NCI-H774 (cell line): ENCODE measurements around the gene SYPL2.

Experiments used
- DNase-seq: peaks from one replicate; lab custom pipeline; 2025; lab: John Stamatoyannopoulos, UW

Gene SYPL2

DNA sequence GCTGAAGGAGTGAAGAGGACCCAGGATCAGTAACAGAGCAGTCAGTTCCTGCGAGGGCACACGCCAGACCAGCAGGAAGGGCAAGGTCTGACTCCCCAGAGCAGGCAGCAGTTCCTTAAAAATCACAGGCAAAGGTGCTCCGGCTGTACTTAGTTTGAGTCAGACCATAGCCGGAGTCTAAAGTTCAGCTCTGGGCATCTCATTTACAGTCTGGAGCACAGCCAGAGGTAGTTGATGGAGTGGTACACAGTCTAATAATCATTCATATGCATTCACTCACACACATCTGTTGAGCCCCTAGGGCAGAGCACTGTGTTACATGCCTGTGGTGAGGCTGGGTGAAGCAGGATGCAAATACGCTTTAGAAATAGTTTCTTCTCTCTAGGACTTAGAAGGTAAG lies 50.5 kb downstream of the SYPL2 start:
- DNase-seq: no peak

DNA sequence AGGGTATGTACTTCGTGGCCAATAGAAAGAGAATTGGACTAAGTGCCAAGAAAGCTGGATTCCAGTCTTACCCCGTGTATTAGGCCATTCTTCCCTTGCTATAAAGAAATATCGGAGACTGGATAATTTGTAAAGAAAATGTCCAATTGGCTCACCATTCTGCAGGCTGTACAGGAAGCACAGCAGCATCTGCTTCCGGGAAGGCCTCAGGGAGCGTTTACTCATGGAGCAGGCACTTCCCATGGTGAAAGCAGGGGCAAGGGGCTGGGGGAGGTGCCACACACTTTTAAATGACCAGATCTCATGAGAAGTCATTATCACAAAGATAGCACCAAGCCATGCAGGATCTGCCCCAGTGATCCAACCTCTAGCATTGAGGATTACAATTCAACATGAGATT lies 51.0 kb downstream of the SYPL2 start:
- DNase-seq: no peak

DNA sequence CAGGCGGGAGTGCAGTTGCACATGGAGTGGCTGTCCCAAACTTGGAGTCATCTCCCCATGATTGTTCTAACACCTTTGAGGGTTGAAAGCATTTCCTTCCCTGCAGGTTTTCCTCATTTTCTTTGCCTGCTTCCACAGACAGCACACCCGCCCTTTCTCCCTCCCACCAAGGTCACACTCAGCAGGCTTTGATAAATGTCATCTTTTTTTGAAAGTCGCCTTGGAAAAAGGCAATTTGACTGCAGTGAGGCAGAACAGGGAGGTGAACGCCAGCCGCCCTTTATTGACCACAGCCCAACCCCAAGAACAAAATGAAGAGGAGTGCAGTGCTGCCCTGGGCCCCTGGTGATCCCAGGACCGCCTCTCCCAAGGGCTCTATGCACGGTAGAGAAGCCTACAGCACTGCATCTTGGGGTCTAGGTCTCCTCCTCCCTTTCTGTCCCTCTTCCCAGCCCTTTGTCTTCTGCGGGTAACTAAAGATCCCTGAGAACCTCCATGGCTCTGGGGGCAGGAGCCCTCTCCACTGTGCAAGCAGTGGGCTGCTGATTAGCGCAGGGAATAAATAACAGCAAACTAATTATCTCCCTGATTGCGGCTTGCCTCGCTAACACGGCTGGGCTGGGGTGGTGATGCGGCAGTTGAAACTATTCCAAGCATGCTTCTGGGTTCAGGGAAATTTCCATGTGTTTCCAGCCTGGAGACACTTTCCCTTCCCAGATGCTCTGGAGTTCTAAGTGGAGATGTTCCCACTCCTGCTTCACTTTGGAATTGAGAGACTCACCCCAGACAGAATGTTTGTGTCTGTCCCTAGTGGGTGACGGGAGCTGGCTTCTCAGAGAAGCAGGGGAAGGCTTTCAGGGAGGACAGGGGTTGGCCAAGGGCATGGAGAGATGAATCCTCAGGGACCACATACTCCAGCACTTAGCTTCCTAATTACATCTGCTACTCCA lies 54.9 kb downstream of the SYPL2 start:
- no peak for DNase-seq

GRCh38 chr1:109522026-109522425 lies 55.7 kb downstream of the SYPL2 start:
- no peak for DNase-seq

GRCh38 chr1:109523706-109524105 lies 57.4 kb downstream of the SYPL2 start:
- DNase-seq: no peak

DNA sequence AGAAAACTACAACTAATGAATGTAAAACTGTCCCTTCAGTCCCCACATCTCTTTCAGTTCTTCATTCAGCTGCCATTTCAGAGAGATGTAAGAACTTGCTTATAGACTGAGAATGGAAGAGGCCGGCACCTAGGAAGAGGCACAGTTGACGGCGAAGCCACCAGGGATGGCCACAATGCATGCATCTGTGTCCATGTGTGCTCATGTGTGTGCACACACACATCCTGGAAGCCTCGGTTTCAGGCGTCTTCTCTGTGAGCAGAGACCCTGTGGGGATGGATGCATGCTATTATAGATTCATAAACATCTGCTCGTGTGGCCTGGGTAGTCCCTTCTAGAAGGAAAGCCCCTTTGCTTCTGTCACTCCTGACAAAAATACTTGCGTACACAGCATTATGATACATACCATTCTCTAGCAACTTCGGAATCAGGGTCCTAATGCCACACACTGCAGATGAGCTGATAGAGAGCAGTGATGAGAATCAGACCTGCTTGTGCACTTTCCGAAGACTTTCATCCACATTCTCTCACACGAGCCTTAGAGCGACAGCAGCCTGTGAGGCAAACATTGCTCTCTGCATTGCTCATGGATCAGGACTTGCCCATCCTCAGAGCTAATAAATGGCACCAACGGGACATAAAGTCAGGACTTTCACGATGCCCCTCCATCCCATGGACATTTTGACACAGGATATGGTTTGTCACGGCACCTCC lies 60.9 kb downstream of the SYPL2 start:
- no peak for DNase-seq

DNA sequence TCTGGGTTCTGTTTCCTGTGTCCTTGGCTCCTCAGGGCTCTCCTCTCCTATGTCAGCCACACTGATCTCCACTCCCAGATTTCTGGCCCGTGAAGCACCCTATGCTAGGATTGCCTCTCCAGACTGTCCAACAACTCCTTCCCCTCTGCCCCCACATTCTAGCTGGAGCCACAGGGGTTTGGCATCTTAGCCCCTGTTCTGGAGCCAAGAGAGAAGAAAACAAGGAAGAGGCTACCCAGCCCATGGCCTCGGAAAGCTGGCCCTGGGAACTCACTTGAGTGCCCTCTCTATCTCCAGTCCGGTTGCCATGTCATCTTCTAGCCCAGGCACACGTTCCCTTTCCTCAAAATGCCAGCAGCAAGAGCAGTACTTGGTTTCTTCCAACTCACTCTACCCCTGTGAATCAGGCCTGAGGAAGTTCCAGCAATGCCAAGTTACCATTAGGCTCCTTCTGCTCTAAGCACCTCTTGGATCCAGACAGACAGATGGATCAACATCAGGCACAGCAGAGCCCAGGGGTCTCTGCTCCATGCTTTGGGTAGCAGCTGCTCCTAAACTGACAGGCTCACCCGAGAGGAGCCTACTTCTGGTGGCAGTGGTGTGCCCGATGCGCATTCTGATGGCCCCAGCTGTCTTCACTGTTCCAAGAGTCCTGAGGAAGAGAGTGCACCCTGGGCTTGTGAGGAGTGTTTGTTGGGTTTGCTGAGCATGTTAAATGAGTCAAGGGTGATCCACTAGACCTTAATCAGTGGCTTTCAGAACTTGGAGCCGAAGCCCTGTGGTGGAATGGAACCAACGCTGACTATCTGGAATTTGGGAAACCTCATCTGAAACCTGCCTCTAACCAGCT lies 61.7 kb downstream of the SYPL2 start:
- DNase-seq: no peak

GRCh38 chr1:109528712-109529111 lies 62.4 kb downstream of the SYPL2 start:
- no peak for DNase-seq

GRCh38 chr1:109529881-109530456 lies 63.6 kb downstream of the SYPL2 start:
- no peak for DNase-seq

DNA sequence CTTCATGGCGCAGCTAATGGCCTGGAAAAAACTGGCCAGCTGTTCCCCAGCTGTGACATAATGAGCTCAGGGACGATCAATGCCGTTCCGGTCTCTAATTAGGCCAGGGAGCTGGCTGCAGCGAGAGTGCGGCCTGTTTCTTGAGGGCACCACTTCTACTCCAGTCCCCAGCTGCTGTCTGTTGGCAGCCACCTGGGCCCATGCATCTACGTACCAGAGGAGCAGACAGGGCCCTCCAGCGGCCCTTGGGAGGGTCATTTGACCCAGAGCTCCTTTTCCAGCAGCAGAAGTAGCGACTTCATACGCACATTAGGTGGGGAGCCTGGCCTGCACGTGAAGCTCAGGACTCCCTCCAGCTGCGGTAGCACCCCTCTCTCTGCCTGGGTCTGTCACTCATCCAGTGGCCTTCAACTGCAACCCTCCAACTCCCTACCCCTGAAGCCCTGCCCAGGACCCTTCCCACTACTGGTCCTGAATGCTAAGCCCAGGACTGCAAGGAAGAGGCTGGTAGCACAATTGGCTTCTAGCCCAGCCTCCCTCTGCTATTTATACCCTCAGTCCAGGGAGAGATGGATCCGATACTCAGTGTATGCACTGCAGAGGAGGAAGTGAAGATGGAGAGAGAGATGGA lies 64.2 kb downstream of the SYPL2 start:
- no peak for DNase-seq

DNA sequence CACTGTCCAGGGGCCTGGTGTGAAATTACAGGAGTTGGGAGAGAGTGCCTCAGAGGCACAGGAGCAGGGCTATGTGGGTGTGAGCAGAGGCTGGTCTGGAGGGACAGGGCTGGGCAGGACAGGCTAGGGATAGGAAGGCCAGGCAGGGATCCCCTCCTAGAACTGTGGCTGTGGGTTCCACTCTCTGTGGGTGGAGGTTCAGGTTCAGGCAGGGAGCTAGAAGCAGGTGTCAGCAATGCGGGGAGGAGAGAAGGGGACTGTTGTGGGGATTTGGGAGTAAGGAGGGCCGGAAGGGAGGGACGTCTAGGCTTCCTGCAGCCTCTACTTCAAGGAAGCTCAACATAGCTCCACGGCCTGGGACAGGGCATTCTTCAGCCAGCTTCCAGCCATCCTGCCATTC lies 65.0 kb downstream of the SYPL2 start:
- DNase-seq: no peak
